Astrocyte (in vitro differentiated cells and primary cell): ENCODE measurements around the gene MEFV.

ENCODE experiments used
- EZH2 ChIP-seq: IDR thresholded peaks from 2 replicates; pipeline ENCODE4 v1.6.1; 2012; ENCODE audit warnings: mild to moderate bottlenecking, low read length, inconsistent platforms; ENCODE audit not compliant: insufficient read depth
- TF ChIP-seq, protein P1 (sequence below): IDR thresholded peaks from 2 replicates; pipeline ENCODE4 v1.5.1; 2011; ENCODE audit warnings: low read depth, mild to moderate bottlenecking, inconsistent platforms, low read length, moderate library complexity; ENCODE audit not compliant: insufficient read depth

DNA sequence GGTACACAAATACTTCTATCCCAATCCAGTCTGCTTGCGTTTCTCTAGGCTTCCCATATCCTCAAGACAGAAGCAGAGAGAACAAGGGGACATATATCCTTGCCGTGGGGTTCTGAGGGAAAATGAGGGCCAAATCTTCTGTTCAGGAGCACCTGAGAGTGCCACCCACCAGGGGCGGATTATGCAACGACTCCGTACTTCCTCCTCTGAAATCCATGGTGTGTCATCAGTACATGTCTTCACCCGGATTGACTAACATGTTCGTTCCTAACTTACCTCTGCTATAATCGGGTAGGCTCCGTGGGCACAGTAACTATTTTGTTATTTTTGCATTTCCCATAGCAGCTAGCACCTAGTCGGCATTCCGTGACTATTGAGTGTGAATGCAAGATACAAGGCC, 13.7 kb downstream of the MEFV start:
- TF ChIP-seq, protein P1, sequence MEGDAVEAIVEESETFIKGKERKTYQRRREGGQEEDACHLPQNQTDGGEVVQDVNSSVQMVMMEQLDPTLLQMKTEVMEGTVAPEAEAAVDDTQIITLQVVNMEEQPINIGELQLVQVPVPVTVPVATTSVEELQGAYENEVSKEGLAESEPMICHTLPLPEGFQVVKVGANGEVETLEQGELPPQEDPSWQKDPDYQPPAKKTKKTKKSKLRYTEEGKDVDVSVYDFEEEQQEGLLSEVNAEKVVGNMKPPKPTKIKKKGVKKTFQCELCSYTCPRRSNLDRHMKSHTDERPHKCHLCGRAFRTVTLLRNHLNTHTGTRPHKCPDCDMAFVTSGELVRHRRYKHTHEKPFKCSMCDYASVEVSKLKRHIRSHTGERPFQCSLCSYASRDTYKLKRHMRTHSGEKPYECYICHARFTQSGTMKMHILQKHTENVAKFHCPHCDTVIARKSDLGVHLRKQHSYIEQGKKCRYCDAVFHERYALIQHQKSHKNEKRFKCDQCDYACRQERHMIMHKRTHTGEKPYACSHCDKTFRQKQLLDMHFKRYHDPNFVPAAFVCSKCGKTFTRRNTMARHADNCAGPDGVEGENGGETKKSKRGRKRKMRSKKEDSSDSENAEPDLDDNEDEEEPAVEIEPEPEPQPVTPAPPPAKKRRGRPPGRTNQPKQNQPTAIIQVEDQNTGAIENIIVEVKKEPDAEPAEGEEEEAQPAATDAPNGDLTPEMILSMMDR, result no peak
- no peak for TF ChIP-seq EZH2
